PFSK-1 (cell line): ENCODE data around the gene SNX18.

Experiments
- FOXP2 ChIP-seq: optimal IDR thresholded peaks from 2 replicates; pipeline ENCODE3; 2011; ENCODE audit warnings: borderline replicate concordance, control low read depth, inconsistent platforms; ENCODE audit not compliant: insufficient read depth; ENCODE audit errors: extremely low read length, extremely low read depth
- POLR2AphosphoS5 ChIP-seq: IDR thresholded peaks from 2 replicates; pipeline ENCODE4 v1.6.1; 2012; ENCODE audit warnings: low read depth, mild to moderate bottlenecking, control low read depth, low read length, moderate library complexity
- SIN3A ChIP-seq: IDR thresholded peaks from 2 replicates; pipeline ENCODE4 v1.6.1; 2012; ENCODE audit warnings: mild to moderate bottlenecking, low read length, moderate library complexity, borderline replicate concordance; ENCODE audit not compliant: insufficient read depth
- TAF1 ChIP-seq: IDR thresholded peaks from 2 replicates; pipeline ENCODE4 v1.6.1; 2012; ENCODE audit warnings: low read length, control low read depth, borderline replicate concordance; ENCODE audit not compliant: insufficient read depth
- TF ChIP-seq, protein P1 (sequence below), 2 experiments: IDR thresholded peaks; 2 replicates each; pipeline versions ENCODE4 v1.6.1 to v1.8.0; 2011 to 2012; ENCODE audit warnings: low read depth in 2 of 2, low read length in 2 of 2, control low read depth in 1 of 2, inconsistent platforms in 1 of 2, mild to moderate bottlenecking in 1 of 2, moderate library complexity in 1 of 2; ENCODE audit not compliant: insufficient read depth in 1 of 2

Gene SNX18

DNA sequence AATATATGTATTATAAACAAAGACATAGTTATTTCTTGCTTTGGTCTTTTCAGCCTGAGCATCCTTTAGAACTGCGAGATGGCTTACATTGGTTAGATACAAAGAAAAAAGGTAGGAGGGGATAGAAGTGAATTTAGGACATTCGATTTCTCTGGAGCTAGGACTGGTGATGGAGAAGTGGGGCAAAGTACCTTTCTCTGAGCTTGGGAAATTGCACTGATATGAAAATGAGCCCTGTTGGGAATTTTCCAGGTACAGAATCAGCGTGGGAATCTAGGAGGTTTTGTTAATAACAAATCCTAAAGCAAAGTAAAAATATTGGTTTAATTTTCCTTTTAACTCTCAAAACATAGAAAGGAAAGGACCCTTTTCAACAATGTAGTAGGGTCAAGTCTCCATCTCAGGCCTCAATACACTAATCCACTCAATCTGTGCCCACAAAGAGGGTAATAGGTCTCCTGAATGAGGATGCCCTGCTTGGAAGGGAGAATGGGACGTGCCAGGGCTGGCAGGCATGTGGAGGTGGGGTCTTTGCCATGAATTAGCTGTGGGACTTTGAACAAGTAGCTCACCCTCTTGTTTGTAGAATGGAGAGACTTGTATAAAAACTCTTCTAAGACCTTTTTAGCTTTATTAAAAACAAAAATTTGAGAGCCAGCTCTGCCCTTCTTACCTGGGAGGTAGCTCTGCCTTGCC, 17.7 kb downstream of the SNX18 start:
- TF ChIP-seq FOXP2 (no peak), TAF1 (no peak), SIN3A (no peak), POLR2AphosphoS5 (no peak)
- TF ChIP-seq, protein P1, sequence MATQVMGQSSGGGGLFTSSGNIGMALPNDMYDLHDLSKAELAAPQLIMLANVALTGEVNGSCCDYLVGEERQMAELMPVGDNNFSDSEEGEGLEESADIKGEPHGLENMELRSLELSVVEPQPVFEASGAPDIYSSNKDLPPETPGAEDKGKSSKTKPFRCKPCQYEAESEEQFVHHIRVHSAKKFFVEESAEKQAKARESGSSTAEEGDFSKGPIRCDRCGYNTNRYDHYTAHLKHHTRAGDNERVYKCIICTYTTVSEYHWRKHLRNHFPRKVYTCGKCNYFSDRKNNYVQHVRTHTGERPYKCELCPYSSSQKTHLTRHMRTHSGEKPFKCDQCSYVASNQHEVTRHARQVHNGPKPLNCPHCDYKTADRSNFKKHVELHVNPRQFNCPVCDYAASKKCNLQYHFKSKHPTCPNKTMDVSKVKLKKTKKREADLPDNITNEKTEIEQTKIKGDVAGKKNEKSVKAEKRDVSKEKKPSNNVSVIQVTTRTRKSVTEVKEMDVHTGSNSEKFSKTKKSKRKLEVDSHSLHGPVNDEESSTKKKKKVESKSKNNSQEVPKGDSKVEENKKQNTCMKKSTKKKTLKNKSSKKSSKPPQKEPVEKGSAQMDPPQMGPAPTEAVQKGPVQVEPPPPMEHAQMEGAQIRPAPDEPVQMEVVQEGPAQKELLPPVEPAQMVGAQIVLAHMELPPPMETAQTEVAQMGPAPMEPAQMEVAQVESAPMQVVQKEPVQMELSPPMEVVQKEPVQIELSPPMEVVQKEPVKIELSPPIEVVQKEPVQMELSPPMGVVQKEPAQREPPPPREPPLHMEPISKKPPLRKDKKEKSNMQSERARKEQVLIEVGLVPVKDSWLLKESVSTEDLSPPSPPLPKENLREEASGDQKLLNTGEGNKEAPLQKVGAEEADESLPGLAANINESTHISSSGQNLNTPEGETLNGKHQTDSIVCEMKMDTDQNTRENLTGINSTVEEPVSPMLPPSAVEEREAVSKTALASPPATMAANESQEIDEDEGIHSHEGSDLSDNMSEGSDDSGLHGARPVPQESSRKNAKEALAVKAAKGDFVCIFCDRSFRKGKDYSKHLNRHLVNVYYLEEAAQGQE (IDR thresholded peaks at IDR 0.05; ENCODE audit: insufficient read depth in 1 of 2, low read depth in 2 of 2, low read length in 2 of 2) = no peak

DNA sequence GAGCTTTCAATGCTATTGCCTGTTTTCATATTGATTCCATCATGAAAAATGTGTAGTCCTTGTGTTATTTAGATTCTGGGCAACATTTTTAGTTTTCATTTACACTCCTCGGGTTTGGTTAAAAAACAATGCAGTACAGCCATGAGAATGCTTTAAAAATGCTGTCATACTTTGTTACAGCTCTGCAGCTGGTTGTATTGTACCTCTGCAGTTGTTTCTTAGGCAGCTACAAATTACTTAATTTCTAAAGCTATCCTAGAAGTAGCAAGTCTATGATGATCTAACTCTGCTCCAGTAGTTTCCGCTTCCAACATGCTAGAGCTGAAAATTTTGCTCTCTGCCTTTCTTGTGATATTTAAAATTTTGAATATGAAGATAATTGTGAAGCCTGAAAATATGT, 20.2 kb downstream of the SNX18 start:
- TF ChIP-seq, protein P1 (IDR thresholded peaks at IDR 0.05; ENCODE audit: insufficient read depth in 1 of 2, low read depth in 2 of 2, low read length in 2 of 2) = no peak

DNA sequence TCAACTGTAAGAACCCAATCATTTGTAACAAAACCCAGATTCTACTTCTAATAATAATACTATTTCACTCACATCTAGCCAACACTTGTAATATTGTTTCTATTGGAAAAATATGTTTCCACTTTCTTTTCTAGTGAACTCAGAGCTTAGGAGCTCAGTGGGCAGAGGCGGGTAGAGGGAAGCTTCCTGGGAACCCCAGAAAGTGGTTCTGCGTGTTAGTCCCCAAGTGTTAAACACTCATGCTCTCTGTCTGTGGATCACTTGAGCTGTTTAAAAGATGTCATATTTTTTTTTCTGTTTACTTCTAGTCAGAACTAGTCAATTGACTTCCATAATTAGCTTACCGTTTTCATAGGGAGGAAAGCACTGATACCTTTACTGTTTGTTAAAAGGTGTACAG, 20.6 kb downstream of the SNX18 start:
- TF ChIP-seq TAF1 (no peak), SIN3A (no peak), POLR2AphosphoS5 (no peak), FOXP2 (no peak)
- TF ChIP-seq, protein P1 (IDR thresholded peaks at IDR 0.05; ENCODE audit: insufficient read depth in 1 of 2, low read depth in 2 of 2, low read length in 2 of 2) = no peak

DNA sequence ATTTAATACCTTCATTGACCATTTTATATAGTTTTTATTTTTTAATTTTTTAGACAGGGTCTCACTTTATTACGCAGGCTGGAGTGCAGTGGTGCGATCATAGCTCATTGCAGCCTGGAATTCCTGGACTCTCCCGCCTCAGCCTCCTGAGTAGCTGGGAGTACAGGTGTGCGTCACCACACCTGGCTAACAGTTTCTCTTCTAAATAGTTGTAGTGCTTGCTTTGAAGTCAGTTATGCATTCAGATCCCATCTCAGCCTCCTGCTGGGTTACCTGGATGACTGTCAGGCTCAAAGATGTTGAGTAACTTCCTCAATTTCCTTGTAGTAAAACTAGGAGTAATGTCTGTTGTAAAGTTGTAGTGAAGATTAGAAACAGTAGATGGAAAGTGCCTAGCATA, 21.4 kb downstream of the SNX18 start:
- TF ChIP-seq, protein P1 (IDR thresholded peaks at IDR 0.05; ENCODE audit: insufficient read depth in 1 of 2, low read depth in 2 of 2, low read length in 2 of 2) = no peak
- TF ChIP-seq SIN3A = no peak
- TF ChIP-seq TAF1 = no peak
- TF ChIP-seq POLR2AphosphoS5 = no peak
- no peak for TF ChIP-seq FOXP2

DNA sequence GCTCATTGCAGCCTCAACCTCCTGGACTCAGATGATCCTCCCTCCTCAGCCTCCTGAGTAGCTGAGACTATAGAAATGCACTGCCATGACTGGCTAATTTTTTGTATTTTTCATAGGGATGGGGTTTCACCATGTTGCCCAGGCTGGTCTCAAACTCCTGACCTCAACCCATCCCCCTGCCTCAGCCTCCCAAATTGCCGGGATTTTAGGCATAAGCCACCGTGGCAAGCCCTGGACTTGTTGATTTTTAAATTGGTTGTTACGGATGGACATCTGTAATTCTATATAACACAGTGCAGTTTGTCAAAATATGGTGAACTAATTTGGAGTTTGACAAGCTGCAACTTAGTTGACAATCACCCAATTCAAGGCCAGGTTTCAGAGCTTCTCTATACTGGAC, 22.7 kb downstream of the SNX18 start:
- TF ChIP-seq FOXP2 (no peak), SIN3A (no peak), TAF1 (no peak), POLR2AphosphoS5 (no peak)
- TF ChIP-seq, protein P1 (IDR thresholded peaks at IDR 0.05; ENCODE audit: insufficient read depth in 1 of 2, low read depth in 2 of 2, low read length in 2 of 2) = no peak
